PC-9 (cell line): ENCODE data around the gene RASL12. TPM values are rescaled to one million over a fixed set of nuclear protein-coding genes. Genes with fewer than 3 reads are reported as not detected.

ENCODE experiments used
- BruUV-seq: library from RNA; stranded (reverse); fragments of 400-500 nt; replicated peaks from 2 replicates; lab custom pipeline; 2021; lab: Mats Ljungman, UMichigan
- CTCF ChIA-PET: fragments of 300-600 bp; sonication (Branson Sonifier 250); formaldehyde crosslinking; loops from one replicate; lab custom pipeline; 2022; ENCODE audit warnings: antibody characterized with exemption; lab: Charles Lee
- POLR2A ChIA-PET: fragments of 300-600 bp; sonication (Branson Sonifier 250); formaldehyde crosslinking; loops from one replicate; lab custom pipeline; 2022; ENCODE audit warnings: antibody characterized with exemption; ENCODE audit not compliant: unreplicated experiment; lab: Charles Lee
- DNase-seq, 2 experiments: peaks; one replicate each; pipeline versions ENCODE4 v3.0.0 to v3.0.0-alpha.2; 2015 to 2022; ENCODE audit warnings: mixed read lengths in 1 of 2
- H2AFZ ChIP-seq: fragments of 200-600 bp; sonication (generic); 2 replicates; pipeline ENCODE4 v1.8.1; 2017; ENCODE audit warnings: antibody characterized with exemption
- H3F3A ChIP-seq: fragments of 200-600 bp; sonication (generic); 2 replicates; pipeline ENCODE4 v1.8.1; 2017; ENCODE audit warnings: antibody characterized with exemption, mild to moderate bottlenecking, low read depth; ENCODE audit not compliant: insufficient read depth
- H3K27ac ChIP-seq: fragments of 200-600 bp; sonication (generic); 2 replicates; pipeline ENCODE4 v1.6.1; 2016; ENCODE audit warnings: mixed run types
- H3K27me3 ChIP-seq: fragments of 200-600 bp; sonication (generic); 2 replicates; pipeline ENCODE4 v1.6.1; 2016; ENCODE audit warnings: low read depth, mixed run types; ENCODE audit not compliant: insufficient read depth
- H3K36me3 ChIP-seq: fragments of 200-600 bp; sonication (generic); 2 replicates; pipeline ENCODE4 v1.6.1; 2016; ENCODE audit warnings: low read depth, mixed run types
- H3K4me1 ChIP-seq: fragments of 200-600 bp; sonication (generic); replicated peaks from 2 replicates; pipeline ENCODE4 v1.6.1; 2016; ENCODE audit warnings: mixed run types; ENCODE audit not compliant: insufficient read depth
- H3K4me2 ChIP-seq: fragments of 200-600 bp; sonication (generic); 2 replicates; pipeline ENCODE4 v1.6.1; 2017; ENCODE audit warnings: mixed run types
- H3K4me3 ChIP-seq: fragments of 200-600 bp; sonication (generic); 2 replicates; pipeline ENCODE4 v1.6.1; 2016; ENCODE audit warnings: mixed run types
- H3K79me2 ChIP-seq: fragments of 200-600 bp; sonication (generic); 2 replicates; pipeline ENCODE4 v1.6.1; 2017; ENCODE audit warnings: low read depth, mixed run types
- H3K9me2 ChIP-seq: fragments of 200-600 bp; sonication (generic); 2 replicates; pipeline ENCODE4 v1.8.1; 2017; ENCODE audit warnings: mild to moderate bottlenecking; ENCODE audit not compliant: insufficient read depth
- H3K9me3 ChIP-seq: fragments of 200-600 bp; sonication (generic); 2 replicates; pipeline ENCODE4 v1.8.1; 2016; ENCODE audit warnings: low read depth; ENCODE audit not compliant: insufficient read depth
- H4K20me1 ChIP-seq: fragments of 200-600 bp; sonication (generic); 2 replicates; pipeline ENCODE4 v1.8.1; 2017; ENCODE audit not compliant: insufficient read depth
- CTCF ChIP-seq: fragments of 200-600 bp; sonication (generic); conservative IDR thresholded peaks from 2 replicates; pipeline ENCODE4 v1.6.1; 2017; ENCODE audit warnings: mixed run types, antibody characterized with exemption, mild to moderate bottlenecking, moderate library complexity
- EZH2 ChIP-seq: fragments of 200-600 bp; sonication (generic); IDR thresholded peaks from 2 replicates; pipeline ENCODE4 v1.8.0; 2017; ENCODE audit warnings: antibody characterized with exemption, low read depth
- intact Hi-C: fragments of 100-400 bp; cut with micrococcal nuclease; formaldehyde crosslinking; loops from one replicate; pipeline ENCODE4 v1.10.0; 2022; ENCODE audit not compliant: unreplicated experiment
- total RNA-seq: library from RNA; stranded (reverse); gene quantifications from 2 replicates; pipeline ENCODE4 v1.2.3, GENCODE V29; 2021

Gene RASL12
- total RNA-seq, 1 experiment from 2014 or later: not detected

- Histone ChIP-seq H3K4me2 (no peak overlapping the region), H3K9me2 (no peaks in the 10 kb centered on the region), H3K9me3 (no peaks in the 10 kb centered on the region; the same call in 1 of the 2 replicates), H3K36me3 (no peaks in the 10 kb centered on the region), H3K27ac (no peak overlapping the region), H3K79me2 (no peaks in the 10 kb centered on the region), H3K27me3 (no peaks in the 10 kb centered on the region; the same call in 1 of the 2 replicates), H3F3A (no peaks in the 10 kb centered on the region), H4K20me1 (no peaks in the 10 kb centered on the region), H3K4me3 (no peak overlapping the region), H2AFZ (no peak overlapping the region), H3K4me1 (peaks cover 6% of the 10 kb centered on the region)
- TF ChIP-seq EZH2: no peak
- TF ChIP-seq CTCF: no peak
- POLR2A ChIA-PET: interaction anchor here (0.6 kb wide), 1 partner anchor 249 kb away, joined by 7 read pairs; no protein-coding TSS in a partner anchor
- intact Hi-C loops: no loop called here
- DNase-seq: no peak
- CTCF ChIA-PET: interaction anchor here (0.5 to 0.6 kb wide), 2 partner anchors 12 to 159 kb away, joined by 3 to 4 read pairs; no protein-coding TSS in a partner anchor
- BruUV-seq: no TSS peak
Observed at GRCh38 chr15:65062726-65063125, 5.1 kb downstream of the RASL12 start.

GRCh38 chr15:65062061-65062460 lies 5.7 kb downstream of the RASL12 start:
- H3K36me3 ChIP-seq: no peaks in the 10 kb centered on the region
- H3K27ac ChIP-seq: no peak overlapping the region
- no peaks in the 10 kb centered on the region for H4K20me1 ChIP-seq
- no peaks in the 10 kb centered on the region; the same call in 1 of the 2 replicates for H3K9me3 ChIP-seq
- DNase-seq: no peak
- H3K4me1 ChIP-seq: peaks cover 11% of the 10 kb centered on the region
- ChIA-PET POLR2A (no interaction called here), CTCF (interaction anchor here (0.6 to 0.9 kb wide), 4 partner anchors 12 to 271 kb away, joined by 3 to 11 read pairs (median 4); no protein-coding TSS in a partner anchor)
- intact Hi-C loops: no loop called here
- H3K27me3 ChIP-seq: no peaks in the 10 kb centered on the region; the same call in 1 of the 2 replicates
- TF ChIP-seq CTCF: no peak
- H3K9me2 ChIP-seq: no peaks in the 10 kb centered on the region
- H2AFZ ChIP-seq: no peak overlapping the region
- no peak overlapping the region for H3K4me2 ChIP-seq
- no peak overlapping the region for H3K4me3 ChIP-seq
- no TSS peak for BruUV-seq
- no peaks in the 10 kb centered on the region for H3F3A ChIP-seq
- H3K79me2 ChIP-seq: no peaks in the 10 kb centered on the region

GRCh38 chr15:65060641-65061397 lies 7.0 kb downstream of the RASL12 start:
- no peaks in the 10 kb centered on the region; the same call in 1 of the 2 replicates for H3K9me3 ChIP-seq
- H3K4me3 ChIP-seq: no peak overlapping the region
- no TSS peak for BruUV-seq
- no peak overlapping the region for H2AFZ ChIP-seq
- no peaks in the 10 kb centered on the region for H3K79me2 ChIP-seq
- H3K27ac ChIP-seq: no peak overlapping the region
- peaks cover 22% of the 10 kb centered on the region for H3K4me1 ChIP-seq
- H3F3A ChIP-seq: peaks cover 5% of the 10 kb centered on the region; the same call in 1 of the 2 replicates
- intact Hi-C loops: no loop called here
- no peak for DNase-seq
- POLR2A ChIA-PET: no interaction called here
- TF ChIP-seq EZH2 (no peak), CTCF (no peak)
- no peaks in the 10 kb centered on the region for H3K9me2 ChIP-seq
- no peaks in the 10 kb centered on the region for H3K36me3 ChIP-seq
- no peaks in the 10 kb centered on the region; the same call in 1 of the 2 replicates for H3K27me3 ChIP-seq
- CTCF ChIA-PET: no interaction called here
- no peak overlapping the region for H3K4me2 ChIP-seq
- no peaks in the 10 kb centered on the region for H4K20me1 ChIP-seq
